Suppressor macrophage treated with lipopolysaccharide for 1 hour (primary cell): ENCODE results near the gene GATA3.

Experiments
- DNase-seq, 3 donors: peaks; one replicate each; pipeline ENCODE4 v3.0.0-alpha.2; 2020 to 2022

Gene GATA3

GRCh38 chr10:8102708-8103401, 48.4 kb downstream of the GATA3 start:
- DNase-seq = peak in 1 of 3 donors; percentile 7

- no peak for DNase-seq
These were observed 49.1 kb downstream of the GATA3 start for GRCh38 chr10:8103543-8103942.

GRCh38 chr10:8104005-8104404, 49.5 kb downstream of the GATA3 start:
- peak in 1 of 3 donors; percentile 5 for DNase-seq

GRCh38 chr10:8104721-8105120, 50.2 kb downstream of the GATA3 start:
- no peak for DNase-seq

- no peak for DNase-seq
These were observed 51.4 kb downstream of the GATA3 start for GRCh38 chr10:8105932-8106331.

- no peak for DNase-seq
These were observed 57.9 kb downstream of the GATA3 start for GRCh38 chr10:8112230-8112905.

GRCh38 chr10:8112942-8113442, 58.5 kb downstream of the GATA3 start:
- no peak for DNase-seq

GRCh38 chr10:8113616-8114015, 59.1 kb downstream of the GATA3 start:
- no peak for DNase-seq

- DNase-seq = no peak
These were observed 60.5 kb downstream of the GATA3 start for GRCh38 chr10:8114741-8115617.

- no peak for DNase-seq
These were observed 61.1 kb downstream of the GATA3 start for GRCh38 chr10:8115618-8115980.

GRCh38 chr10:8116474-8116873, 62.0 kb downstream of the GATA3 start:
- DNase-seq = no peak

- no peak for DNase-seq
These were observed 62.5 kb downstream of the GATA3 start for GRCh38 chr10:8116926-8117493.

- DNase-seq = no peak
These were observed 66.9 kb downstream of the GATA3 start for GRCh38 chr10:8121201-8121890.

- no peak for DNase-seq
These were observed 68.3 kb downstream of the GATA3 start for GRCh38 chr10:8122611-8123369.

- no peak for DNase-seq
These were observed 69.9 kb downstream of the GATA3 start for GRCh38 chr10:8124436-8124835.
